Activated CD8-positive, alpha-beta memory T cell treated with anti-CD3 and anti-CD28 coated beads, Interleukin-2, amount 50 U/mL, for 1 hour (primary cell): Measurements from ENCODE around the gene CDKL2.
"Not testable (repeated sequence)": the region's sequence is repeated elsewhere in the genome, so short reads cannot be mapped to it uniquely, and the experiment has no call there.

Experiments used
- DNase-seq: peaks from one replicate; pipeline ENCODE4 v3.0.0-alpha.2; 2020; ENCODE audit errors: extremely low read depth

CDKL2 gene

DNA sequence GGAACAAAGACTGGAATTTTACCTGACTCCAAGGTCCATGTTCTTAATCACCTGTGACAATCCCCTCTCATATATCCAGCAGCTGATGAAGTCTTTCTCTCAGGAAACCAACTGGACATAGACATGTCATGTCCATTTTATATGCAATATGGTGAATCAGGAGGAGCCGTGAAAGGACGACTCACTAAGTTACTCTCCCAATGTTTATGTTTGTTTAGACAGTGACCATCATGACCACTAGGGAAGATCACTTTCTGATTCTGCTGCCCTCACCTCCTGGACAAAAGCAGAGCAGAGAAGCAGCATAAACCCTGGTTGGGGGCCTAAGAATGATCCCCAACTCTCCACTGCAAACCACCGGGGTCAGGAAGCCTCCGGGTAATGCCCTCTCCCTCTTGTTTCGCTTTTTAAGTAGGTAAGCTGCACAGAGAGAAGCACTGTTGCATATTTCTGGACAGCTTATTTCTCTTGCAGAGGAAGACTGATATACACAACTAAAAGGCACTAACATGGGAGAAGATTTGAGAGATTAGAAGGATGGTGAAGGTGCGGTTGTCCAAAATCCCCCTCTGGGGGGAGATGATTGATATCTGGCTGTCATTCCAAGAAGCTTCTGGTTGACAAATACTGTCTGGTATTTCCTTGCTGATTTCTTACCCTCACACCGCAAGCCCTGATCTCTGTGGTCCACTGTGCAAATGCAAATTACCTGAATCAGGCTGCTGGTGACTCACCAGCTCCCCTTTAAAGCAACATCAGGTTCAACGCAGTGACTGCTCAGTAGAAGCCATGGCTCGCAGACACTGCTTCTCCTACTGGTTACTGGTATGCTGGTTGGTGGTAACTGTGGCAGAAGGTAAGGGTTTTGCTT, 74.8 kb downstream of the CDKL2 start, which contains the start of gene ODAPH:
TSS of gene ODAPH (plus strand) at position 773 of the 871 bp plus-strand sequence. CDS start at position 790, 17 bp downstream.
- DNase-seq: no peak

DNA sequence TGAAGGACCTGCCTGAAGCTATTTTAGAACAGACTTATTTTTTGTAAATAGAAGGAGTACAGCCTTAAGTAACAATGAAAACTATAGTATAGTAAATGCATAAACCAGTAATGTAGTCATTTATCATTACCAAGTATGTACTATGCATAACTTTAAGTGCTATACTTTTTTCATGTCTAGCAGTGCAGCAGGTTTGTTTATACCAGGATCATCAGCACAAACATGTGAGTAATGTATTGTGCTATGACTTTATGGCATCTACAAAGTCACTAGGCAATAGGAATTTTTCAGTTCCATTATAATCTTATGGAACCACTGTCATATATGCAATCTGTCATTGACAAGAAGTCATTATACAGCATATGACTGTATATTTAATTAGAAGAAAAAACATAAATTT, 77.9 kb downstream of the CDKL2 start:
- no peak for DNase-seq

DNA sequence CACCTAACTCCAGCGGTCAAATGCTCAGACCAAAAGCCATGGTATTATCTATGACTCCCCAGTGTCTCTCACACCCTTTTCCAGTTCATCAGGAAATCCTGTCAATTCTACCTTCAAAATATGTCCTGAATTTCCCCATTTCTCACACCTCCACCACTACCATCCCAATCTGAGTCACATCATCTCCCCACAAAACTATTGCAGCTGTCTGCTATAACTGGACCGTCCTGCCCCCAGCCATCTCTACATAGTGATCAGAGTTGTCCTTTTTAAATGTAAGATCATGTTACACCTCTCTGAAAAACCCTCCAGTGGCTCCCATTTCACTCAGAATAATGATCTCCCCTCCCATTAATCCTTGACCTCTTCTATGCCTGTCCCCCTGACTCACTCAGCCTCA, 81.3 kb downstream of the CDKL2 start:
- DNase-seq: no peak

DNA sequence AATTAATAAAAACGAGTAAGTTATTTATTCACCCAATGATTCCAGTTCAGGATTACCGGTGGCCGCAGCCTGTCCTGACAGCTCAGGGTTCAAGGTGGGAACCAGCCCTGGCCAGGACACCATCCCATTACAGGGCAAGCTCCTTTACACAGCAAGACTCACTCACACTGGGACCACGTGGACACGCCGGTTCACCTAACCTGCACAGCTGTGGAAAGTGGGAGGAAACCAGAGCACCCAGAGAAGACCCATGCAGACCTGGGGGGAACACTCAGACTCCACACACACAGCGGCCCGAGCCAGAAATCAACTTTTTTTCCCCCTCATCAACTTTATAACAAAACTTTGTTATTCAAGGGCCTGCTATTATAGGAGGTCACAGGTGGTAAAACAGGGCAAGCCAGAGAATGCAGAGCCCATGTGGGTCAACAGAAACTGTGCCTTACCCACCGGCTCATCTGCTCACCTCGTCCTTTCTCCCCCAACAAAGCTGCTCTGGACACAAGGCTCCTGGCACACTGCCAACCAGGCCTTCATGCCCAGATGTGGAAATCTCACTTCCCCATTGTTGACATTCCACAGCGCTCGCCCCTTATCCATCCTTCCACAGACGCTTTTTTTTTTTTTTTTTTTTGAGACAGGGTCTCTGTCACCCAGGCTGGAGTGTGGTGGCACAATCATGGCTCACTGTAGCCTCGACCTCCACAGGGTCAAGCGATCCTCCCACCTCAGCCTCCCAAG, 82.5 kb downstream of the CDKL2 start:
- no peak for DNase-seq

DNA sequence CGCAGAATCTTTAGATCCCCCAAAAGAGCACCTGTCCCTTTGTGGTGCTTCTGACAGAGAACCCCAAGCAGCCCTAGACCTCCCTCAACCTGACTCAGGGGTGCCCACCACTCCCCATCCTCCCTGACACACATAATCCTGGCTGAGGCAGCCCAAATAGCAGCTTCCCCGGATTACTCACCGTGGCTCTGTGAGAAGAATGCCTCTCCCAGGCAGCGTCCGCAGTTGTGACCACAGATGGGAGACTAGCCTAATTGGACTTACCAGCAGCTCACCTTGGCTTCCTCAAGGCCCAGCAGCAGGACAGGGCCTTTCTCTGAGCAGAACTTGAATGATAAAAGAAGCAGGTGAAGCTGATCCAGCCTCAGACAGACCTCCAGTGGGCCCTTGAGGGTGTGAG, 84.8 kb downstream of the CDKL2 start:
- DNase-seq: no peak

DNA sequence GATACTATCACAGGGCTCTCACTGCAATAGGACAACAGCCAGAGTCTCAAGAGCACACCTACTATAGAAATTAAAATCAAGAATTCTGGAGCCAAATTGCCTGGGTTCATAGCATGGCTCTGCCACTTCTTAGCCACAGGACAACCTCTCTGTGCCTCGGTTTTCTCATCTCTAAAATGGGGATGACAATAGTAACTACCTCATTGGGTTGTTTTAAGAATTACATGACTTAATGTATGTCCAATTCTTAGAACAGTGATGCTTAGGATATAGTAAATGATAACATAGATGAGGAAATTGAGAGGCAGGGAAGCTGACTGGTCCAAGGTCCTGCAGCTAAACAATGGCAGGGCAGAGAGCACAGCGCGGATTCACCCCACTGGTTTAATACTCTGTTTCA, 85.5 kb downstream of the CDKL2 start:
- DNase-seq: no peak

DNA sequence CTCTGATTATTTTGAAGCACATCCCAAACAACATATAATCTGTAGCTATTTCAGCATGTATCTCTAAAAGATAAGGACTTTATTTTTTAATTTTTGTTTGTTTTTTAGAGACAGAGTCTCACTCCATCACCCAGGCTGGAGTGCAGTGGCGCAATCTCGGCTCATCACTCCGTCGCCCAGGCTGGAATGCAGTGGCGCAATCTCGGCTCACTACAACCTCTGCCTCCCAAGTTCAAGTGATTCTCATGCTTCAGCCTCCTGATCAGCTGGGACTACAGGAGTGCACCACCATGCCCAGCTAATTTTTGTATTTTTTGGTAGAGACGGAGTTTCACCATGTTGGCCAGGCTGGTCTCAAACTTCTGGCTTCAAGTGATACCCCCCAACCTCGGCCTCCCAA, 86.1 kb downstream of the CDKL2 start:
- DNase-seq: not testable (repeated sequence)

DNA sequence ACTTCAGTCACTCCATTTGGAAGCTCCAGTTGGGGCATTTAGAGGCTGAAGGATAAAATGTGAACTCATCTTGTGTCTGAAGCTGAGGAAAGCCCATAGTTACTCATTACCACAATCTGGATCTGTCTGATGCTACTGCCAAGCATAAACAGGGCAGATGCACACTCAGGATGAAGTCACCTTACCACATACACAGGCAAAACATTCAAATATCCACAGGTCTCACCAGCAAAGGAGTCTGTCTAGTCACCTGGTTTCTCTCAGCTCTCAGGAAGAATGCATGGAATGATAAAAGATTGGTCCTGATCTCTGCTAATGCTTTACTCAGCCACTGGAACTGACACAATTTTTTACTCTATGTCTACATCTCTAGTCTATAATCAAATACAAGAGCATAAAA, 87.5 kb downstream of the CDKL2 start:
- no peak for DNase-seq

DNA sequence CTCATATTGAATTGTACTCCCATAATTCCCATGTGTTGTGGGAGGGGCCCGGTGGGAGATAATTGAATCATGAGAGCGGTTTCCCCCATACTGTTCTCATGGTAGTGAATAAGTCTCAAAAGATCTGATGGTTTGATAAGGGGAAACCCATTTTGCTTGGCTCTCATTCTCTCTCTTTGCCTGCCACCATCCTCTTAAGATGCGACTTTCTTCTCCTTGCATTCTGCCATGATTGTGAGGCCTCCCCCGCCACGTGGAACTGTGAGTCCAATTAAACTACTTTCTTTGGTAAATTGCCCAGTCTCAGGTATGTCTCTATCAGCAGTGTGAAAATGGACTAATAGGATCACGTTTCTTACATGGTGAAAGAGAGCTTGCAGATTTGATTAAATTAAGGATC, 93.0 kb downstream of the CDKL2 start:
- not testable (repeated sequence) for DNase-seq

DNA sequence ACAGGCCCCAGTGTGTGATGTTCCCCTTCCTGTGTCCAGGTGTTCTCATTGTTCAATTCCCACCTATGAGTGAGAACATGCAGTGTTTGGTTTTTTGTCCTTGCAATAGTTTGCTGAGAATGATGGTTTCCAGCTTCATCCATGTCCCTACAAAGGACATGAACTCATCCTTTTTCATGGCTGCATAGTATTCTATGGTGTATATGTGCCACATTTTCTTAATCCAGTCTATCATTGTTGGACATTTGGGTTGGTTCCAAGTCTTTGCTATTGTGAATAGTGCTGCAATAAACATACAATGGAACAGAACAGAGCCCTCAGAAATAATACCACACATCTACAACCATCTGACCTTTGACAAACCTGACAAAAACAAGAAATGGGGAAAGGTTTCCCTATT, 96.4 kb downstream of the CDKL2 start:
- DNase-seq: not testable (repeated sequence)

DNA sequence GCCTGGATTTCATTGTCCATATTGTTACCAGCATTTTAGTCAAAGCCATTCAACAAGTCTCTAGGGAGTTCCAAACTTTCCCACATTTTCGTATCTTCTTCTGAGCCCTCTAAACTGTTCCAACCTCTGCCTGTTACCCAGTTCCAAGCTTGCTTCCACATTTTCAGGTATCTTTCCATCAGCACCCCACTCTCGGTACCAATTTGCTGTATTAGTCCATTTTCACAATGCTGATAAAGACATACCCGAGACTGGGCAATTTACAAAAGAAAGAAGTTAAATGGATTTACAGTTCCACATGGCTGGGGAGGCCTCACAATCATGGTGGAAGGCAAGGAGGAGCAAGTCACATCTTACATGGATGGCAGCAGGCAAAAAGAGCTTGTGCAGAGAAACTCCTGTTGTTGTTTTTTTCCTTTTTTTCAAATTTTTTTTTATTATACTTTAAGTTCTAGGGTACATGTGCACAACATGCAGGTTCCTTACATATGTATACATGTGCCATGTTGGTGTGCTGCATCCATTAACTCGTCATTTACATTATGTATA, 96.9 kb downstream of the CDKL2 start:
- DNase-seq: not testable (repeated sequence)

DNA sequence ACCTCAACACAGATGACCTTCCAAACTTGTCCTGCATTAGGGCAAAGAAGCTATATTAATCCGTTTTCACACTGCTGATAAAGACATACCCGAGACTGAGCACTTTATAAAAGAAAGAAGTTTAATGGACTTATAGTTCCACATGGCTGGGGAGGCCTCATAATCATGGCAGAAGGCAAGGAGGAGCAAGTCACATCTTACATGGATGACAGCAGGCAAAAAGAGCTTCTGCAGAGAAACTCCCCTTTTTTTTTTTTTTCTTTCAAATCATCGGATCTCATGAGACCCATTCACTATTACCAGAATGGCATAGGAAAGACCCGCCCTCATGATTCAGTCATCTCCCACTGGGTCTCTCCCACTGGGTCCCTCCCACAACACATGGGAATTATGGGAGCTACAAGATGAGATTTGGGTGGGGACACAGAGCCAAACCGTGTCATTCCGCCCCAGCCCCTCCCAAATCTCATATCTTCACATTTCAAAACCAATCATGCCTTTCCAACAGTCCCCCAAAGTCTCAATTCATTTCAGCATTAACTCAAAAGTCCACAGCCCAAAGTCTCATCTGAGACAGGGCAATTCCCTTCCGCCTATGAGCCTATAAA, 98.7 kb downstream of the CDKL2 start:
- DNase-seq: not testable (repeated sequence)

DNA sequence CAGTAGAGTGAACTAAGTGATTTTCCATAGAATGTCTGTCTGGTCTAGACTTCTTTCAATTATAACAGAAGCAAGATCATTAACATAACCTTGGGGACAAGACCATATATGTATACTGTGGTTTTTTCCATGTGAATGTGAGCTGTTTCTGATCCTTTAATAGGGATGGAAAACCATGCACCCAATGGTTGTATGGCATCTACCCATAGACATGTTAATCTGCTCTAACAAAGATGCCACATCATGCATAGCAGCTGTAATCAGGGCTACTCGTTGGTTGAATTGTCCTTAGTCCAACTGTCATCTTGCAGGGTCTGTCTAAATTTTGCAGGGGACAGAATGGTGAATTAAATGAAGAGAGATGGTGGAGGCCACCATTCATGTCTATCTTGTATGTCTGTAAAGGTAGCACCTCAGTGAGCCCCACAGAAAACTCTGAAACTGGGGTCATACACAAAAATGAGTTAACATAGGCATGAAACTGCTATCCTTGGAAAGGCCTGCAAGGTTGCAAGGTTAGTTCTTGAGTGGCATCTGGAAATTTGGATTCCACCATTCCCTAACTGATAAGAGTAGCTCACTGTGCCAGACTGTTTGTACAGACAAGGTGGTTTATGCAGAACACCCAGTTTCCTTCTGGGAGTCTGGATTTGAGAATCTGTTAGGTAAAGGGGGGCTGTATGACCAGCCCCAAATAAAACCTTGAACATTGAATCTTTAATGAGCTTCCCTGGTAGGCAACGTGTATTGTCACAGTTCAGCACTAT, 99.6 kb downstream of the CDKL2 start:
- no peak for DNase-seq
